ENCODE results near the gene SEPTIN5.
A peak's percentile ranks its signal among the peaks of the same experiment; 100 is the strongest.

Gene SEPTIN5

GRCh38 chr22:19709063-19709769 is 5.1 kb upstream of the SEPTIN5 start:
- H3K4me1 Mint-ChIP-seq: no peaks in the 10 kb centered on the region
- ATAC-seq (no peak), DNase-seq (ENCODE audit: low spot score in 2 of 2) (no peak)
- no peak overlapping the region for H3K27ac Mint-ChIP-seq
- H3K4me3 Mint-ChIP-seq: no peak overlapping the region
- H3K9me3 Mint-ChIP-seq: no peaks in the 10 kb centered on the region
- no peaks in the 10 kb centered on the region for H3K36me3 Mint-ChIP-seq

DNA sequence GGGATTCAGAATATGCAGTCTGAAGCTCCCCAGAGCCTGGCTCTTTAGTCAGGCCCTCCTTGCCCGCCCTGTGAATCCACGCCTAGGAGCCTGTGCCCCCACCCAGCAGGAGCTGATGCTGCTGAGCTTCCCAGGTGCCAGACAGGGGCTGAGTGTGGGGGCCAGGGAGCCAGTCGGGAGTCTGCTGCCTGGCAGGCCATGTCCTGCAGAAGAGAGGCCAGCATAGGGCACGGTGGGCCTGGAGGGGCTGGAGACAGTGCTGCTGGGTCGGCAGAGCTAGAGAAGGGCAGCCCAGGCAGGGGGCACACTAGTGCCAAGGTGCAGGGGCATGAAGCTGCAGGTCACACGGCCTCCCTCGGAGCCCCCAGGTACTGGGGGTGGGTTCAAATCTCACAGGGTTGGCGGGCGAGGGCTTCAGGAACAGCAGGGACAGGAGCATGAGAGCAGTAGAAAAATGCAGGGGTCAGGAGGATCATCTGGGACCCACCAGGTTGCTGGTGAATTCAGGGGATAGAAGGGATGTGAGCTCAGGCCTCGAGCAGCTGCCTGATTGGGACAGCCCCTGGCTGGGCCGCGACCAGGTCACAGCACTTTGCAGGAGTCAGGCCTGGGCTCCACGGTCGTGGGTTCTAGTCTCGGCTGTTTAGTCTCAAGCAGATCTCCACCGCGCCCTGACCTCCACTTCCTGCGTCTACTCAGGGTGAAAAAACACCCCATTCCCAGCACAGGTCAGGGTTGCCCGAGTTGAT is 4.1 kb upstream of the SEPTIN5 start:
- H3K36me3 Mint-ChIP-seq: no peaks in the 10 kb centered on the region
- ATAC-seq (no peak), DNase-seq (ENCODE audit: low spot score in 2 of 2) (no peak)
- no peak overlapping the region for H3K27ac Mint-ChIP-seq
- H3K4me1 Mint-ChIP-seq: no peaks in the 10 kb centered on the region
- H3K9me3 Mint-ChIP-seq: no peaks in the 10 kb centered on the region
- no peak overlapping the region for H3K4me3 Mint-ChIP-seq

DNA sequence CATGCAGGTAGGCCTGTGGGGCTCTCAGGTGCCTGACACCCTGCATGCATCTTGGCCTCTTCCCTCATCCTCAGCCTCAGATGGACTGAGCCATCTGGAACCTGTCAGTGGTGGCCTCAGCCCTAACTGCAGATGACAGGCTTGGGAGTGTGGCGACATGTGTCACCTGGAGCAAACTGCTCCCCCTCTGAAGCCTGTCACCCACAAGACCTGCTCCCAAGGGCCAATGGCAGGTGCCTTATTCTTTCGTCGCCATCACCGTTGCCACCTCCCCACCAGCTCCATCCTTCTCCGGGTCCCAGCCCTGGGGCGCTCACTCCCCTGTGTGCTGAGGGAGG is 3.6 kb upstream of the SEPTIN5 start:
- no peaks in the 10 kb centered on the region for H3K4me1 Mint-ChIP-seq
- H3K9me3 Mint-ChIP-seq: no peaks in the 10 kb centered on the region
- no peaks in the 10 kb centered on the region for H3K36me3 Mint-ChIP-seq
- no peak overlapping the region for H3K4me3 Mint-ChIP-seq
- H3K27ac Mint-ChIP-seq: no peak overlapping the region
- no peak for ATAC-seq
- no peak for DNase-seq (ENCODE audit: low spot score in 2 of 2)

DNA sequence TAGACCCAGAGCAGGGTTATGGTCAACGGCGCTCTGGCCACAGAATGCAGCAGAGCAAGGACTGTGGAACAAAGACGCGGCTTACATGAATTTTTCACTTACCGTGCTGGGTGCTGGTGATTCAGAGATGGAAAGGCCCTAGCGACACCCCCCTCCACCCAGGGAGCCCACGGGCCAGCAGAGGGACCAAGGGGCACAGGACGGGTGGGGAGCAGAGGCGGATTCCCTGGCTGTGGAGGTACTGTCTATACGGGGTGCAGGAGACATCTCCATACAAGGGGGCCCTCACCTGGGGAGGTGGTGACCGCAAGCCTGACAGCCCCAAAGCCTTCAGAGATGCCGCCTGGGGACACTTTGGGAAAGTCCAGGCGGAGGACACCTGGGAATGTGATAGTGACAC is 1.1 kb upstream of the SEPTIN5 start:
- H3K4me1 Mint-ChIP-seq: peaks cover 5% of the 10 kb centered on the region
- H3K9me3 Mint-ChIP-seq: no peaks in the 10 kb centered on the region
- no peak overlapping the region for H3K27ac Mint-ChIP-seq
- DNase-seq (ENCODE audit: low spot score in 2 of 2) (peak in 1 of 2 donors; percentile 48), ATAC-seq (no peak)
- H3K4me3 Mint-ChIP-seq: peak overlapping the region; percentile 48
- no peaks in the 10 kb centered on the region for H3K36me3 Mint-ChIP-seq

GRCh38 chr22:19713650-19714311 is 522 bp upstream of the SEPTIN5 start:
- Mint-ChIP-seq H3K27ac (no peak overlapping the region), H3K9me3 (no peaks in the 10 kb centered on the region), H3K4me1 (peaks cover 5% of the 10 kb centered on the region), H3K36me3 (no peaks in the 10 kb centered on the region), H3K4me3 (peak overlapping the region; percentile 48)
- ATAC-seq: no peak
- no peak for DNase-seq (ENCODE audit: low spot score in 2 of 2)

GRCh38 chr22:19715188-19715930 is 1.1 kb downstream of the SEPTIN5 start:
- ATAC-seq (no peak), DNase-seq (ENCODE audit: low spot score in 2 of 2) (no peak)
- no peaks in the 10 kb centered on the region for H3K36me3 Mint-ChIP-seq
- H3K4me1 Mint-ChIP-seq: peaks cover 15% of the 10 kb centered on the region
- peak overlapping the region; percentile 48 for H3K4me3 Mint-ChIP-seq
- H3K27ac Mint-ChIP-seq: no peak overlapping the region
- H3K9me3 Mint-ChIP-seq: no peaks in the 10 kb centered on the region

DNA sequence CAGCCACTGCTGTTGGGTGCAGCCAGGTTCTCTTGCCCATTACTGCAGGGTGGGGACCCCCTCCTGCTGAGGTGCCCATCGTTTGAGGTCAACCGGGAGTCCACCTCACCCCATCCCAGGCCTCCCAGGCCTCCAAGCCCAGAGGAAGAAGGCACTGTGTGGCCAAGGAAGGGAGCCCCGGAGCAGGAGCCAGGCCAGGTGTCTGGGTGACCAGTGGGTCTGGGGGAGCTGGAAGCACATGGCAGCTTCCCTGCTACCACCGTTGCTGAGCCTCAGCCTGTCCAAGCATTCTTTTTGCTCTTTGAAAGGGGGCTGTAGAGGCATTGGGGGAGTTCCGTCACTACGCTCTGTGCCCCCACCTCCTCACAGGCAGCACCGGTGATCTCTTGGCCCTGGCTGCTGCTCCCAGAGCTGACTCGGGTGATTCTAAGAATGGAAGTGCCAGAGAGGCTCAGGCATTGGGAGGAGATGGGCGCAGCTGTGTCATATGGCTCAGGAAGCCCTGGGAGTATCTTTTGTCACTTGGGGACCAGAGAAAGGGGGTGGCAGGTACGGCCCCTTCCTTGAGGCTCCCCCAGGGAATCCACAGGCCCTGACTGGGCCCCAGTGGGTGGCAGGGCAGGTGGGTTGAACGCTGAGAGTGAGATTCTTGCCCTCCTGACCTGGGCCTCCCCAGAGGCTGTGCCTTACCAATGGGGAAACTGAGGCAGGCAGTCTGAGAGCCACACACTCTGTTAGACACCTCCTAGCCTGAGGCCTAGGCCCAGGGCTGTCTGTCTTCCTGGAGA is 1.9 kb downstream of the SEPTIN5 start:
- ATAC-seq (no peak), DNase-seq (ENCODE audit: low spot score in 2 of 2) (no peak)
- Mint-ChIP-seq H3K4me3 (no peak overlapping the region), H3K9me3 (no peaks in the 10 kb centered on the region), H3K36me3 (no peaks in the 10 kb centered on the region), H3K27ac (no peak overlapping the region), H3K4me1 (peaks cover 15% of the 10 kb centered on the region)

DNA sequence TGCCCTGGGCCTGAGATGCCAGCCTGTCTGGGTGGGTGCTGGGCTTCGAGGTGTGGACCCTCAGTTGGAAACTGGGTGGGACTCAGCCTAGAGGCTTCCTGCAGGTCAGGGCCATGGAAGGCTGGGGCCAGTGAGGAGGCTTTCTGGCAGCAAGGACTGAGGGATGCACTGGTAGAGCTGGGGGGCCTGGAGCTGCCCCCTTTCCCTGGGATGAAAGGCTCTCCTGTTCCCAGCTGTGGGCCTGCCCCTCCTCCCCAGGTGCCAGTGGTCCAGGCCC is 2.5 kb downstream of the SEPTIN5 start:
- no peak overlapping the region for H3K27ac Mint-ChIP-seq
- no peaks in the 10 kb centered on the region for H3K9me3 Mint-ChIP-seq
- no peak for ATAC-seq
- no peak overlapping the region for H3K4me3 Mint-ChIP-seq
- DNase-seq (ENCODE audit: low spot score in 2 of 2): no peak
- H3K36me3 Mint-ChIP-seq: no peaks in the 10 kb centered on the region
- peaks cover 15% of the 10 kb centered on the region for H3K4me1 Mint-ChIP-seq

DNA sequence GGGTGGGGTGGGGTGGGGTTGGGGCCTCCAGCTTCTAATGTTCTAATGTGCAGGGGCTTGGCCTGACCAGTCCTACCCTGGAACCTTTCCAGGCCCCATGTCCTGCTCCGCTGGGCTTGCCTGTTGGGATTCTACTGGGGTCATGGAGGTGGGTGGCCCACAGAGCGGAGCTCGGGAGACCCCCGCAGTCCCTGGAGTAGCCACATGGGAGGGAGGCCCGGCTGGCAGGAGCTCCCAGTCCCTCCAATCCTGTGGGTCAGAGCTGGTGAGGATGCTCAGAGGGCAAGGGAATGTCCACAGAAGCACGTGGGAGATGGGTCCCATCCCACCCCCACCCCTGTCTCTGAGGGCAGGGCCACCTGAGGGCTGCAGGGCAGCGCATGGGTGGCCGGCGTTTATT is 2.9 kb downstream of the SEPTIN5 start:
- DNase-seq (ENCODE audit: low spot score in 2 of 2) (no peak), ATAC-seq (no peak)
- Mint-ChIP-seq H3K27ac (no peak overlapping the region), H3K4me3 (peak overlapping the region; percentile 43), H3K9me3 (no peaks in the 10 kb centered on the region), H3K4me1 (peaks cover 15% of the 10 kb centered on the region), H3K36me3 (no peaks in the 10 kb centered on the region)

- H3K9me3 Mint-ChIP-seq: no peaks in the 10 kb centered on the region
- no peak overlapping the region for H3K27ac Mint-ChIP-seq
- DNase-seq (ENCODE audit: low spot score in 2 of 2): peak; percentile 89 to 96
- no peaks in the 10 kb centered on the region for H3K36me3 Mint-ChIP-seq
- H3K4me1 Mint-ChIP-seq: peaks cover 20% of the 10 kb centered on the region
- peak overlapping the region; percentile 43 for H3K4me3 Mint-ChIP-seq
- peak; percentile 85 for ATAC-seq
Observed at GRCh38 chr22:19717691-19718455, 3.6 kb downstream of the SEPTIN5 start.

GRCh38 chr22:19718456-19719049 is 4.2 kb downstream of the SEPTIN5 start:
- no peak for DNase-seq (ENCODE audit: low spot score in 2 of 2)
- no peak for ATAC-seq
- Mint-ChIP-seq H3K4me1 (peaks cover 27% of the 10 kb centered on the region), H3K27ac (no peak overlapping the region), H3K36me3 (no peaks in the 10 kb centered on the region), H3K9me3 (no peaks in the 10 kb centered on the region), H3K4me3 (peak overlapping the region; percentile 43)

DNA sequence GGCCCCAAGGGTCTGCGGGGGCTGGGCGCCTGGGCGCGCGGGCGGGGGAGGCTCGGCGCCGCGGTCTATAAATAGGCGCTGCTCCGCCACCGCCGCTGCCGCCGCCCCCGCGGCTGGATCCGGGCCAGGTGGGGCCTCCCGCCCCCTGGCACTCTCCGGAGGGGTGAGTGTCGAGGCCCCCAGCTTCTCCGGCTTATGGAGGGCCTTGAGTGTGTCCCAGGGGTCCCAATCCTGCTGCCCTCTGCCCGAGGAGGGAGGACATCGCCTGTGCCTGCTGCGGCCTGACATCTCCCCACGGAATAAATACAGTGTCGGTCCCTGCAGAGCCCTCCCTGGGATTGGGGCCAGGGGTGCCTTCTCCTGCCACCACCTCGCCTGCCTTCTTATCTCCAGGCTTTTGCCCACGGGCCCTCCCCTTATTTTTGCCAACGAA is 4.8 kb downstream of the SEPTIN5 start:
- Mint-ChIP-seq H3K4me3 (peak overlapping the region; percentile 61), H3K27ac (no peak overlapping the region), H3K4me1 (peaks cover 27% of the 10 kb centered on the region), H3K36me3 (no peaks in the 10 kb centered on the region), H3K9me3 (no peaks in the 10 kb centered on the region)
- DNase-seq (ENCODE audit: low spot score in 2 of 2): no peak
- no peak for ATAC-seq

DNA sequence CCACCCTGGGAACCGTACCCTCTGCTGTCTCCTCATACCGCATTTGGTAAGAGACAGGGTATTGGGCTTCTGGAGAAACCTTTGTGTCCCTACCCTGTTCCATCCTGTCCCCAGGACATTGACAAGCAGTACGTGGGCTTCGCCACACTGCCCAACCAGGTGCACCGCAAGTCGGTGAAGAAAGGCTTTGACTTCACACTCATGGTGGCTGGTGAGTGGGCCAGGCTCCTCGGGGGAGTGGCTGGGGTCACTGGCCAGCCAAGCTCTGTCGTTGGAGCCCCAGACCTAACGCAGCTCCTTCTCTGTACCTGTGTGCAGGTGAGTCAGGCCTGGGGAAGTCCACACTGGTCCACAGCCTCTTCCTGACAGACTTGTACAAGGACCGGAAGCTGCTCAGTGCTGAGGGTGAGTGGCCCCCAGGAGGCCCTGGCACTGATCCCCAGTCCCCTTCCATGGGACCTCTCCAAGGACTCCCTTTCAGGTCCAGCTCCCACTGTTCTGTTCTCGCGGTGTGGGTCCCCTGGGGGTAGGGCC is 5.3 kb downstream of the SEPTIN5 start:
- Mint-ChIP-seq H3K9me3 (no peaks in the 10 kb centered on the region), H3K4me3 (peak overlapping the region; percentile 61), H3K4me1 (peaks cover 27% of the 10 kb centered on the region), H3K36me3 (no peaks in the 10 kb centered on the region), H3K27ac (no peak overlapping the region)
- DNase-seq (ENCODE audit: low spot score in 2 of 2) (no peak), ATAC-seq (no peak)
